HG03066 (cell line): ENCODE results near the gene CLEC18B.
"Not testable (repeated sequence)": the region's sequence is repeated elsewhere in the genome, so short reads cannot be mapped to it uniquely, and the experiment has no call there.

Source experiments
- ATAC-seq: cut with Tn5 transposase; IDR thresholded peaks from one replicate; pipeline ENCODE4 v1.9.1; 2021; ENCODE audit warnings: low read depth; ENCODE audit not compliant: unreplicated experiment

Gene CLEC18B

DNA sequence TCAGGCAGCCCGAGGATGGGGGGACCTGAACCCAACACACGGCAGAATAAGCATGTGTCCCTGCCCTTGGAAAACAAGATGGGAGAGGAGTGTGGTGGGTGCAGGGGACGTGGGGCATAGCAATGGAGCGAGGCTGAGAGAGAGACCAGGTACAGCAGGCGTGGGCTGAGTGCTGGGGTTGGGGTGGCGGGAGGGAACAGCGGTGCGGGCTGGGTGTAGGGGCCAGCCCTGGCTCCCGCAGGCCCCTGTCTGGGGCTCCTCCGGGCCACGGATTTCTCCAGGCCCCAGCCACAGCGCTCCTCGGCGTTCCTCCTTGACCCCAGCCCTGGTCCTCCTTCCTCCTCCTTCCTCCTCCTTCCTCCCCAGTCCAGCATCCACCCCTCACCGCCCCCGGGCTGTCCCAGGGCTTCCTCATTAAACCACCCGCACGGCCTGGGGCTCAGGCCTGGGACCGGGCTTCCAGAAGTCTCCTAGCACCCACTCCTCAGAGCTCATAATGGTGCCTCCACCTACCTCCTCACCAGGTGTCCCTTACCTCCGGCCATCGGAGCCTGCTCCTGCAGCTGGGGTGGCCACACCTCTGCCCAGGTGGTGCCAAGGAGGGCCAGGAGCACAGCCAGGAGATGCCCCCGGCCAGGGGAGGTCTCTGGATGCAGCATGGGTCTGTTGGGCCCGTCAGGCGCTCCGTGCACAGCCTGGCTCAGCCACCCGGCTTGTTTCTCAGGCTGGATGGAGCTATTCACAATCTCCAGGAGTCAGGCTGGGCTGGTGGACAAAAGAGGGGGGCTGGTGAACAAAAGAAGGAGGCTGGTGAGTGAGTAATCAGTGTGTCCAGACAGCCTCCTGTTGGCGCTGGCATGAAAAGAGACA, at the start of gene CLEC18B:
TSS of gene CLEC18B (minus strand) at position 867 of the 870 bp plus-strand sequence. CDS start at position 659, 208 bp downstream.
- not testable (repeated sequence) for ATAC-seq

DNA sequence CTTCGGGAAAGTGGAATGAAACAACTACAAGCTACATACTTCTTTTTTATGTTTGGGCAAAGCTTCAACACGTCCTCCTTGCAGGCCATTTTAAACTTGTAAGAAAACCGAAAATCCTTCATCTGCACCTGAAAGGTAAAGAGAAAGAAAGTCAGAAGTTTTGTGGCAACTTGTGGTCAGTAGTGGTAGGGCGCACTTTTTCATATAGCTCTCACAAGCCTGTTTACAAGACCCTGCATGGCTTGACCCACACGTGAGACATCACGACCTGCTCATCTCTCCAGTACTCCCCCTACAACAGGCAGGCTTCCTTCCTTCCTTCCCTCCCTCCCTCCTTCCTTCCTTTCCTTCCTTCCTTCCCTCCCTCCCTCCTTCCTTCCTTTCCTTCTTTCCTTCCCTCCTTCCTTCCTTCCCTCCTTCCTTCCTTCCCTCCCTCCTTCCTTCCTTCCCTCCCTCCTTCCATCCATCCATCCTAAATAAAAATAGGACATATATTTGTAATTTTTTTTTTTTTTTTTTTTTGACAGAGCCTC, 48.7 kb upstream of the CLEC18B start:
- no peak for ATAC-seq

DNA sequence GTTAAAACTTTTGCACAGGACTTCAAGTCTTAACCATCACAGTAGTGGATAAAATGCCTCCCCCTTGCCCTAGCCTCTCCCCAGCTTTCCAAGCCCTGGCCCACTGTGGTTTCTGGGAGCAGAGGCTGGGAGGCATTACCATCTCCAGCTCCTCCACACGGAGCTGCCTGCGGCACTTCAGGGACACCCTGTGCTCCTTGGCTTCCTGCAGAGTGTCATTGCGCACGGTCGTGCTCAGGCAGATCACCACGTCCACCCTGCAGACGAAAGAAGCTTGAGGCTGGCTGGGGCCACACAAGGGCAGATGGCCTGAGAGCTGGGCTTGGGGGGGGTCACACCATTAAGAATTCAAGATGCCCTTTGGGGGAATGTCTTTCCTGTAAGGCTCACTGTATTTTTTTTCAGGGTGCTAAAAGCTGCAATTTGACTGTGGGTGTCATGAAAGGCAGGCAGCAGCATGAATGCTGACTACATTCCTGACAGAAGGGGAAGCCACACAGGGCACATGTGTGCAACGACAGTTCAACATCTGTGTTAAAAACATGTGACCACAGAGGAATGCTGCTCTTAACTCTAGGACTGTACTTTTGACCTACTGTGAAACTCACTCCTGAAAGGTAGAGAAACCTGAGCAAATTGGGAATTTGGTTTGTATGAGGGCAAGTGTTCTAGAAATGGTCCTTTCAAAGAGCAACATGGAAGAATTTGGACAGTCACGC, 47.7 kb upstream of the CLEC18B start:
- no peak for ATAC-seq

DNA sequence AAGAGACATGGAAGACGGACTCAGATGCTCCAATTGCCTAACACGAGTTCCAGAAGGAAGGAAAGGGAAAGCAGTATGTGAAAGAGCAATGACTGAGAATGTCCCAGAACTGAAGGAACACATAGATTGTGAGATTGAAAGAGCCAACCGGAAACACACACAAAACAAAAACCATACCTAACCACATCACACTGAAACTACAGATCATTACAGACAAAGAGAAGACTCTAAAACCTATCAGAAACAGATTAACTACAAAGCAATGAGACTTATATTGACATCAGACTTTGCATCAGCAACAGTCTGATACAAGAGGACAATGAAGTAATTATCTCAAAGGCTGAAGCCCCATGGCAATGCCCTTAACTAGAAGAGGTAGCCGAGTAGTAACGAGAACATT, 45.6 kb upstream of the CLEC18B start:
- ATAC-seq = peak; percentile 91

DNA sequence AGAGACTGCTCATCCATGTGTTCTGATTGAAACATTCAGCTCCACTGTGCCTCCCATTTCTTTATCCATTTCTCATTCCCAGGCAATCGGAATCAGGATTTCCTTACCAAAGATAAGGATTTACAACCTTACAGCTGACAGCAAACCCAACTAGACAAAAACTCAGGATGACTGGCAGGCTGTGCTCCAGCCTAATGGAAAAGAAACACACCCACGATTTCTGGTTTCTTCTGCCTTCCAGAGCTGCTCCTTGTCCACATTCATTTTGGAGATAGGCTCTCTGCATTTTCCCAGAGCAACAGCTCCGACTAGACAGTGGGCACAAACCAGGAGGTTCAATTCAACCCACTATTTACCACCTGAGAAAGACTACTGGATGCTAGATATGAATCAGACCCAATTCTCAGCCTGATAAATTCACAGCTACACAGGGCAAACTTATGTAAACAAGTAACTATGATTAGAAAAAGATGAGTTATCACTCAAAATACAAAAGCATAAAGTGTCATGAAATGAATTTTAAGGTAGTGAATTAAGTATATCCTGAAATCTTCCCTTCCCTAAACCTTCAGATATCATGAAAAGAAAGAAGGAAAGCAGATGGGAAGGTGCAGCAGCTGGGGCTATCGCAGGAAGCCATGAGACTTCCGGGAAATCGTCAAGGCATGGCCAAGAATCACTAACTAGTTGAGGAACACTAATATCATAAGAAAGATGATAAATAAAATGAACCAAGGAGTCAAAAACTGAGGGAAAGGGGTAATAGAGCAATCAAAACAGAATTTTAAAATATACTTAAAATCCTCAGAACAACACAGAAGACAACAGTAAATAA, 44.8 kb upstream of the CLEC18B start:
- ATAC-seq = no peak

DNA sequence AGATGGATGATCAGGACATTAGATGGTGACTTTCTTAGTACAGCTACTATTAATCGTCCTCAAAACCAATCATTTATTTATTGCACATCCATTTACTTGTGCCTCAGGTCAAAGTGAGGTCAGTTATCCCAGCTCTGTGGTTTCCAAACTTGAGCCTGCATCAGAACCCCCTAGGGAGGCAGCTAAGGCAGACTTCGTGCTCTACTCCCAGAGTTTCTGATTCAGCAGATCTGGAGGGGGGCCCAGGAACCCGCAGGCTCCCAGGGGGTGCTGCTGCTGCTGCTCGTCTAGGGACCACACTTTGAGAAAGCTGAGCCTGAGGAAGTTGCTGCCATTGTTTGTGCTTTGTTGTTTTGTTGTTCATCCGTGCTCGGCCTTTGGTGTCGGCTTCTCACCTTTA, 44.0 kb upstream of the CLEC18B start:
- no peak for ATAC-seq

DNA sequence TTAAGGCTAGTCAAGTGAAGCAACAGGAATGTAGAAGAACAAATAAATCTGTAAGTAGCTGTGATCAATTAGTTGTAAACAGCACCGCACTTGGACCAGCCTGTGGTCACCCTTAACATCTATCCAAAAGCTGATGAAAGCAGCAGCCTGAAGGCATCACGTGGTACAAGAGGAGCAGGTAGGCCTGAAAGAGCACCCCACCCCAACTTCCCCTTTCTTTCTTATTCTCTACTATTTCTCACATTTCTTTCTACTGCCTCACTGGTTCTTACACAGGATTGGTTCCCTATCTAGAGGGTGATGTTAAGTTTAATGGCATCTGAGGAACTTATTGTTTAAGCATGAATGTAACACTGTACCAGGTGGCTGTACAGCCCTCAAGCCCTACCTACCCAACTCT, 42.6 kb upstream of the CLEC18B start:
- ATAC-seq = no peak

DNA sequence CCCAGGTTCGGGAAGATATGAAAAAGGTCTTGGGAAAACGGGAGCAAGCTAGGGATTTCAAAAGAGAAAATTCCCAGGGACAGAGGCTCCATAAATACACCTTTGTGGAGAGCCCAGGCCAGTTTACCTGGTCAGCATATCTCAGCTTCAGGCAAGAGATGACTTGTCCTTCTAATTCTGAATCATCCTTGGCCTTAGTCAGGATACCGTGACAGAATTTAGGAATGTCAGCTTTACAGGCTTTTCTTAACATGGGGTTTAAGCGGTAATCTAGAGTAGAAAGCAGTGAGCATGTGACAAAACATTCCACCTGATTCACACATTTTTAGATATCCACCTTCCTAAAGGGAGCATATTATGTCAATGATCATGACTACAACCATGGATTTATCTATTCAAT, 41.1 kb upstream of the CLEC18B start:
- no peak for ATAC-seq

DNA sequence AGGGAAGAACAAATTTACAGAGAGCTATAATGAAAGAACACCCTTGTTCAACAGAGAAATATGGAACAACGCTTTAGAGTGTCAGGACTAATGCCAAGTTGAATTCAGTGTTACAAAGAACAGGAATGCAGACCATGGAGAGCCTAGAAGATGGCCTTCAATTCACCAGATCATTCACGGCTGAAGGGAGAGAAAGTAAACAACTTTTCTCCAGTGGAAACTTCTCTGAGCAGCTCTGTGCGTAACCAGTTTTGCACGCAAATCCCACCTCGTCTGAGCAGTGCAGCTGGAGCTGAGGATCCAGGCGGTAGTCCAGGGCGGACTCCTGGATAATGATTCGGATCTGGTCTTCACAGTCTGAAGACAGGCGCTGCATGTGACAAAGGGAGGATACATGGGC, 40.5 kb upstream of the CLEC18B start:
- no peak for ATAC-seq

DNA sequence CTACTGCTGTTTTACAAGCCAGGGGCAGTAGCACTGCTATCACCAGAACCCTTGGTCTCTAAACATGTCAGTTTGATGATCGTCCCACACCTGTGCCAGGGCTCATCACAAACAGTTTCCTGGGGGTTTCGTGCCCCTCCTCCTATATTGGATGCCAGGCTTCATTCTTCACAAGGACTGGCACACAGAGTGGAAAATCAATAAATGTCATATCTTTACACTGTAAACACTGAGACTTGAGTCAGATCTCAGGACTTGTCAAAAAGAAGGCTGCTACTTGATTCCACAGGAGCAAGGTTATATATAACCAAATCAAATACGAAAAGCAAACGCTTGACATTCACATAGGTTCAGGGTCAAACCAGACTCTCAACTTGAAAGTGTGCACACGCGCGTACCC, 39.3 kb upstream of the CLEC18B start:
- ATAC-seq = no peak

DNA sequence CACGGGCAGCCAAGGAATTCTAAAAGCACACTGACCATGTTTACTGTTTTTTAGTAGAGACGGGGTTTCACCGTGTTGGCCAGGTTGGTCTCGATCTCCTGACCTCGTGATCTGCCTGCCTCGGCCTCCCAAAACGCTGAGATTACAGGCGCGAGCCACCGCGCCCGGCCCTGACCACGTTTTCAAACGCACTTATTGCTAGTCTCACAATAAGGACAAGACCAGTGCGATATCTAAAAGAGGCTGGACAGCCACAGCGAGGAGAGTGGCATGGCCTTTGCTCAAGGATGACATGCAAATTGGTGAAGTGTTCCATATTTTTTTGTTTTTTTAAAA, 35.0 kb upstream of the CLEC18B start:
- no peak for ATAC-seq

DNA sequence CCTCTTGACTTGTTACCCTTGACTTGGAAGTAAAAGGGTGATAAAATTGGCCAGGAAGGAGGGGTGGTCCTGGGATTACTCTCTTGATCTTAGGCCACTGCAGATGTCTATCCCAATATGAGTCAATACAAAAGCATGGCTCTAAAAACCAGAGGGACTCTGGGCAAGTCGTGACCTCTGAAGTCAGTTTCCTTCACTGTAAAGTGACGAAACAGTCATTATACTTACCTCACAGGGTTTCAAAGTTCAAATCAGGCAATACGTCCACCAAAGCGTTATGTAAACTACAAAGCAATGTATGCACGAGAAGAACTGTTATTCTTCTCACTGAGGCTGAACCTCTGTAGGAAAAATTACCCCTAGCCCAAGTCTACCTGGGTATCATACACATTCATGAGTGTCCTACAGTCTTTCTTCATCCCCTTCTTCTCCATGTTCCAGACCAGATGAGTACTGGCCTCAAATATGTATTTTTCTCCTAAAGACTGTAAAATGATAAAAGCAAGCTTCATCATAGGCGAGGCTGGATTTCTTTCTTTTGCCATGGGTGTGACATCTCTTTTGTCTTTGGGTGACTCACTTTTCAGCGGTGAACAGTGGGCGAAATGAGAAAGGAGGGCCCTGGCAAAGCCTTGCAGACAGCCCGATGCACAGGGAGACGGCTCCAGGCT, 34.5 kb upstream of the CLEC18B start:
- ATAC-seq = no peak

DNA sequence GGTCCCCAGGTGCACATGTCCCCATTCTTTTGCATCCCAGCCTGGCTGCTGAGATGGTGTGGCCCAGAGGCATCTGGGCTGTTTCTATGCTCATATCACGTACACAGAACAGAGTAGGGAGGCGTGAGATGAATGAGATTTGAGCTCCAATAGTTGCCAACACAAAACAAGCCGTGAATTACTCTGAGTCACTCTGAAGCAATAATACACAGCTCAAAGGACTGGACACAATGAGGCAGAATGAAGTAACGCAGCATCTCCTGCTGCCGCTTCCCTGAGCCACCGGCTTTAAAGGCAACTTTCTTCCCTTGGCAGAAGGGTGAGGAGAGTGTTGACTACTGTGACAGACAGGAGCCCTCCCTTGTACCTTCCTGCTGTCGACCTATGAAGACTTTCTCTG, 33.9 kb upstream of the CLEC18B start:
- ATAC-seq = no peak

DNA sequence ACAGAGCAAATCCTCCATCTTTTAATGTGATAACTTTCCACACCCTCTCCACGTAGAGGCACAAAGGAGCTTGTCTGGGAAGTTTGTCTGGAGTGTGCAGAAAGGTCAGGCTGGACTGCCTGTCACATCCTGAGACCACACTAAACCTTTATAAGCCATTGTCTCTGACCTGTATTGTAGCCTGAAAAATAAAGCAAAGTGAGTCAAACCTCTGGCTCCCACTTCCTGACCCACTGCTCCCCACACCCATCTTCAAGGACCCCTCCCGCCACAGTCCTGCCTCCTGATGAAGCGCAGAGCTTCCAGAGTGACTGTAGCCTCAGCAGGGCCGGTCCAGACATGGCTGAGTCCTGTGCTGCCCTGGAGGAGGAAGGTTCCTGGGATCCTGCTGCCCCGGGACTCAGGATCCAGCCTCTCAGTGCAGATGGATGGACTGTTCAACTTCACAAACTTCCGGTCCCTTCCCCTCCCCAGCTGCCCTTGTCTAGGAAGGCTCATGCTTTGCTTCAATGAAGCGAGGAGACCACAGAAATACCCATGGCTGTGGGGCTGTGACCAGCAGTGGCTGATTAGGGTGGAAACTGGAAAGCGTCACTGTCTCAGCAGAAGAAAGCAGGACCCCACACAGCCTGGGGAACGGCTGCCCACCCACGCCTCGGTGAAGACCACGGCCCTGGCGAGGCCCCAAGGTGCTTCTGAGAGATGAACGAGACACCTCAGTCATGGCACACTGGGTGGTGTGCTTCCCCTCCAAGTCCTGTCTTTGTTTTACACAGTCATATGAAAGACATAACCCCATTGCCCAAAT, 30.9 kb upstream of the CLEC18B start:
- ATAC-seq = peak; percentile 88

DNA sequence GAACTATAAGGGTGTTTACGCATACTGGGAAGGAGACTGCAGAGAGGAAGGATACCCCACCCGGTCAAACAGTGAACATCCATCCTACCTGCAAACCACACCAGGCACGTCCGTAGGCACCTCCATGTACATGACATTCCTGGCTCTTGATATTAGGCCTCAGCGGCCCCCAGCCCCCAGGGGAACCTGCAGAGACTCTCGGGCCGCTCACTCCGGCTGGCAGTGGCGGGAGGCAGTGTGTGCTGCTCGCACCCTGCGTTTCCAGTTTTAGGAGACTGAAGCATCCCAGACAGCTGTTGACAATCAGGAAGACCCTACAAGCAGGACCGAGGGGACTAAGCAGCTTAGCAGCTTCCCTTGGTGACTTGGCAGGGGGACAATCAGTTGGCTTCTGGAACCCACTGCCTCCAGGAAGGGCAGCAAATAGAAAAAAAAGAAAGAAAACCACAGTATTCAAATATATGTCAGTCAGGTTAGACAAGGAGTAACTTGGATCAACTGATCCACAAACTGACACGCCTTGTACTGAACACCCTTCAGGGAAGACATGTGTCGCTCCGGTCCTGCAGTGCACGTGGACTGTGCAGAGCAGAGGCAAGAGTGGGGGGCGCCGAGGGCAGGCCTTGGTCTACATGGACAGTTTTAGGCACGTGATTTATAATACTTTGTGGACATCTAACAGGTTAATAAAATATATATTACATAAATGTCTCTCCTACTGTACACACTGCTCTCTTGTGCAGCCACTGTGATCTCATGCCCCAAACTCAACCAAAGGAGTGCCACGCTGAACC, 29.9 kb upstream of the CLEC18B start:
- ATAC-seq = no peak

DNA sequence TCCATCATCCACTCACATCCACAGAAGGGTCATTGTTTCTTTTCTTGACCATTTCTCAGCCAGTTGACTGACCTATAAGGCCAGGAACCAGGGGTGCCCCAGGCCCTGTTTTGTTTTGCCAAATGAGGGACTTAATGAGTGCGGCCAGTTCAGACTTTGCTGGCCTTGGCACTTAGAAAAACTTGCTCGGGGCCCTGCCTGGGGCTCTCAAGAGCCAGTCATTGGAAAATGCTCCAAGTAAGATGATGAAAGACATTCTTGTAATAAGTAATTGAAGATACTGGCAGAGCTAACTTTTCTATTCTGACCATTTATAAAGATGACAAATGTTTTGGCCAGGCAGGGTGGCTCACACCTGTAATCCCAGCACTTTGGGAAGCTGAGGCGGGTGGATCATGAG, 29.0 kb upstream of the CLEC18B start:
- ATAC-seq = no peak

DNA sequence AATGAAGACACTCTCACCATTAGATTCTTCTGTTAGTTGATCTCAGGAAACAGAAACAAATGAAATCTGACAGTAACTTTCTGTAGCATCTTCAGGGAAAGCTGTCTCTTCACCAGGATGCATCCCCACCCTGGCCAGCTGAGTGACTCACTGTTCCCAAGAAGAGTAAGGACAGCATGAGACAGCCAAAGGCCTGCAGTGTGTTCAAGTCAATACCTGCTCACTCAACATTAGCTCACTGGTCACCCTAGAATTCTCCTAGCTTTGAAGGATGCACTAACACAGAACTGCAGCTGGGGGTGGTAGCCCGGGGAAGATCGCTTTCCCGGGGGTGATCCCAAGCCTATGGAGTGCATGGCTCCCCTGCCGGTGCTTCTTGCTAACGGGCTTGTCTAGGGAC, 28.2 kb upstream of the CLEC18B start:
- no peak for ATAC-seq

DNA sequence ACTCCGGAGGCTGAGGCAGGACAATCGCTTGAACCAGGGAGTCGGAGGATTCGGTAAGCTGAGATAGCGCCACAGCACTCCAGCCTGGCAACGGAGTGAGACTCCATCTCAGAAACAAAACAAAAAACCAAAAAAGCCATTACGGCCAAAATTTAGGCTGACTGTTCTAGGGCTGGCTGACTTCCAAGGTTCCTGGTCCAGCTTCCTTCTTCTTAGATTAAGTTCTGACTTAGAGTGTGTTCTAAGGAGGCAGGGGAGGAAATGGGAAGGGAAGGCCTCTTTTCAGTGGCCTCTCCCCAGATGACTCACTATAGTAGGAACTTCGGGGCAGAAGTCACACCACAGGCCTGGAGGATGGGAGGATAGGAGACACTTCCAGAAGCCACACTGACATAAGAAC, 27.7 kb upstream of the CLEC18B start:
- ATAC-seq = no peak

DNA sequence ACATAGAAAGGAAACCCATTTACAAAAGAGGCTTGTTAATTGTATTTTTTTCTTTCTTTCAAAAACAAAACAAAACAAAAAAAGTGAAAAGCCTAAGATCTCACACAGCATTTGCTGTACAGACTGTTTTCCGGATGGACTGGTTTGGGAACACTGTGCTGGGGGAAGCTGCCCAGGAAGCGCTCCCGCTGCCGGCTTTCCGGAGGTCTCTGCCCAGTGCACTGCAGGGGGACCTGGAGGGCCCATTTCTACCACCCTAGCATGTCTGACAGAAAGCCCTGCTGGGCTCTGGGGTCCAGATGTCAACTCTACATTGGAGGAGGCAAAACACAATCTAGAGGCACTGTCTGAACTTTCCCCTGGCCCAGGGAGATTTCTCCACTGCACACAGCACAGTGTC, 26.3 kb upstream of the CLEC18B start:
- no peak for ATAC-seq
